Measurements from ENCODE around the gene COL23A1.

DNA sequence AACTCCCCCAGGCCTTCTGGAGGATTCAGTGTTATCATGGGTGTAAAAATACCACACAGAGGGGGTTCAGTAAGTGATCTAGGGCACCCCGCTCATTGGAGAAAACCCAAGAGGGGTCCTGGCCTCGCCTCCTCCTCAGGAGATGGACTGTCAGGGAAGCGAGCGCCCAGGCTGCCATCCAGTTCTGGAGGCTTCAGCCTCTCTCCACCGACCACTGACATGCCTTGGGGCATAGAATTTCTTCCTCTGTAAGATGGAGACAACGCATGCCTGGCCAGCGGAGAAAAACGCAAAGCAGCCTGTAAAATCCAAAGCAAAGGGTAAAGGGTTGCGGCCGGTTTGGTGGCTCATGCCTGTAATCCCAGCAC is 165.4 kb downstream of the COL23A1 start:
- TF ChIP-seq CTCF (optimal IDR thresholded peaks at IDR 0.05 in 1 of 3, IDR thresholded peaks at IDR 0.05 in 1 of 3, conservative IDR thresholded peaks at IDR 0.05 in 1 of 3; ENCODE audit: extremely low read depth in 1 of 3, insufficient read depth in 2 of 3, low read length in 3 of 3) (no peak), EZH2 (IDR thresholded peaks at IDR 0.05; ENCODE audit: low read length) (no peak)
